ENCODE data around the gene ABCA1. TPM values are rescaled to one million over a fixed set of nuclear protein-coding genes. Genes with fewer than 3 reads are reported as not detected.
"Not testable (repeated sequence)": the region's sequence is repeated elsewhere in the genome, so short reads cannot be mapped to it uniquely, and the experiment has no call there.

The ABCA1 gene
- total RNA-seq, 1 experiment from 2014 or later: 0.04 TPM

GRCh38 chr9:104903609-104904008 lies 24.3 kb downstream of the ABCA1 start:
- H3K27ac ChIP-seq: no peak overlapping the region
- no peak overlapping the region for H3K4me3 ChIP-seq
- no peaks in the 10 kb centered on the region for H3K36me3 ChIP-seq
- H3K27me3 ChIP-seq: no peaks in the 10 kb centered on the region
- H3K9me3 ChIP-seq (replicated peaks): no peaks in the 10 kb centered on the region
- no peak for DNase-seq
- H3K4me1 ChIP-seq: no peaks in the 10 kb centered on the region

GRCh38 chr9:104900871-104901270 lies 27.1 kb downstream of the ABCA1 start:
- DNase-seq: no peak

GRCh38 chr9:104900324-104900723 lies 27.6 kb downstream of the ABCA1 start:
- Histone ChIP-seq H3K27me3 (no peaks in the 10 kb centered on the region), H3K4me3 (no peak overlapping the region), H3K27ac (no peak overlapping the region), H3K36me3 (no peaks in the 10 kb centered on the region), H3K9me3 (replicated peaks) (no peaks in the 10 kb centered on the region), H3K4me1 (0 out of 2 replicates have a peak, but pooled peaks cover 2% of the 10 kb centered on the region)
- DNase-seq: no peak

More at GRCh38 chr9:104900871-104901270, 27.1 kb downstream of the ABCA1 start:
- Histone ChIP-seq H3K36me3 (no peaks in the 10 kb centered on the region), H3K27ac (no peak overlapping the region), H3K4me3 (no peak overlapping the region), H3K9me3 (replicated peaks) (no peaks in the 10 kb centered on the region), H3K4me1 (0 out of 2 replicates have a peak, but pooled peaks cover 2% of the 10 kb centered on the region), H3K27me3 (no peaks in the 10 kb centered on the region)

- H3K9me3 ChIP-seq (replicated peaks): no peaks in the 10 kb centered on the region
- DNase-seq: no peak
- H3K36me3 ChIP-seq: no peaks in the 10 kb centered on the region
- no peaks in the 10 kb centered on the region for H3K27me3 ChIP-seq
- H3K4me3 ChIP-seq: no peak overlapping the region
- H3K27ac ChIP-seq: no peak overlapping the region
- H3K4me1 ChIP-seq: 0 out of 2 replicates have a peak, but pooled peaks cover 2% of the 10 kb centered on the region
Measured at GRCh38 chr9:104899759-104900247, 28.2 kb downstream of the ABCA1 start.

DNA sequence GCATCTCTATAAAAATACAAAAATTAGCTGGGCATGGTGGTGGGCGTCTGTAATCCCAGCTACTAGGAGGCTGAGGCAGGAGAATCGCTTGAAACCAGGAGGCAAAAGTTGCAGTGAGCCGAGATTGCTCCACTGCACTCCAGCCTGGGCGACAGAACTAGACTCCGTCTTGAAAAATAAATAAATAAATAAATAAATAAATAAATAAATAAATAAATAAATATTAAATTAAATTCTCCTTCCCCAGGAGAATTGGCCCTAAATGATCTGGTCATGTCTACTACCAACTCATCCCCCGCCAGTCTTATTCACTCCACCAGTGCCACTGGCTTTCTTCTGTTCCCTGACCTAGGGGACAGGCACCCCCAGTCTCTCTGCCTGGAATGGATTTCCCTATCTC lies 29.6 kb downstream of the ABCA1 start:
- not testable (repeated sequence) for H3K4me3 ChIP-seq; H3K36me3 ChIP-seq; H3K27me3 ChIP-seq; DNase-seq; H3K4me1 ChIP-seq; H3K27ac ChIP-seq; H3K9me3 ChIP-seq (replicated peaks)

GRCh38 chr9:104896131-104896530 lies 31.8 kb downstream of the ABCA1 start:
- no peak overlapping the region for H3K4me3 ChIP-seq
- DNase-seq: no peak
- H3K27me3 ChIP-seq: no peaks in the 10 kb centered on the region
- H3K27ac ChIP-seq: no peak overlapping the region
- 0 out of 2 replicates have a peak, but pooled peaks cover 2% of the 10 kb centered on the region for H3K4me1 ChIP-seq
- no peaks in the 10 kb centered on the region for H3K36me3 ChIP-seq
- H3K9me3 ChIP-seq (replicated peaks): no peaks in the 10 kb centered on the region

GRCh38 chr9:104895572-104895971 lies 32.4 kb downstream of the ABCA1 start:
- no peak overlapping the region for H3K27ac ChIP-seq
- no peaks in the 10 kb centered on the region for H3K36me3 ChIP-seq
- H3K4me3 ChIP-seq: no peak overlapping the region
- no peaks in the 10 kb centered on the region for H3K9me3 ChIP-seq (replicated peaks)
- peak; percentile 31 to 44 for DNase-seq
- no peaks in the 10 kb centered on the region for H3K27me3 ChIP-seq
- 0 out of 2 replicates have a peak, but pooled peaks cover 2% of the 10 kb centered on the region for H3K4me1 ChIP-seq

GRCh38 chr9:104892701-104893100 lies 35.3 kb downstream of the ABCA1 start:
- H3K27me3 ChIP-seq: no peaks in the 10 kb centered on the region
- H3K4me1 ChIP-seq: 0 out of 2 replicates have a peak, but pooled peaks cover 2% of the 10 kb centered on the region
- H3K9me3 ChIP-seq (replicated peaks): no peaks in the 10 kb centered on the region
- H3K4me3 ChIP-seq: no peak overlapping the region
- DNase-seq: no peak
- H3K36me3 ChIP-seq: no peaks in the 10 kb centered on the region
- no peak overlapping the region for H3K27ac ChIP-seq

DNA sequence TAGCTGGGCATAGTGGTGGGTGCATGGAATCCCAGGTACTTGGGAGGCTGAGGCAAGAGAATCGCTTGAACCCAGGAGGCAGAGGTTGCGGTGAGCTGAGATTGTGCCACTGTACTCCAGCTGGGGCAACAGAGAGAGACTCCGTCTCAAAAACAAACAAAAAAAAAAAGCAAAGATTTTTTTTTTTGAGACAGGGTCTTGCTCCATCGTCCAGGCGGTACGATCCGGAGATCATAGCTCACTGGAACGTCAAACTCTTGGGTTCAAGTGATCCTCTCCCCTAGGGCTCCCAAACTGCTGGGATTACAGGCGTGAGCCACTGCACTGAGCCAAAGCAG lies 37.6 kb downstream of the ABCA1 start:
- Histone ChIP-seq H3K4me3 (no peak overlapping the region), H3K36me3 (no peaks in the 10 kb centered on the region), H3K9me3 (replicated peaks) (no peaks in the 10 kb centered on the region), H3K27ac (no peak overlapping the region), H3K4me1 (no peaks in the 10 kb centered on the region), H3K27me3 (no peaks in the 10 kb centered on the region)
- DNase-seq: no peak

DNA sequence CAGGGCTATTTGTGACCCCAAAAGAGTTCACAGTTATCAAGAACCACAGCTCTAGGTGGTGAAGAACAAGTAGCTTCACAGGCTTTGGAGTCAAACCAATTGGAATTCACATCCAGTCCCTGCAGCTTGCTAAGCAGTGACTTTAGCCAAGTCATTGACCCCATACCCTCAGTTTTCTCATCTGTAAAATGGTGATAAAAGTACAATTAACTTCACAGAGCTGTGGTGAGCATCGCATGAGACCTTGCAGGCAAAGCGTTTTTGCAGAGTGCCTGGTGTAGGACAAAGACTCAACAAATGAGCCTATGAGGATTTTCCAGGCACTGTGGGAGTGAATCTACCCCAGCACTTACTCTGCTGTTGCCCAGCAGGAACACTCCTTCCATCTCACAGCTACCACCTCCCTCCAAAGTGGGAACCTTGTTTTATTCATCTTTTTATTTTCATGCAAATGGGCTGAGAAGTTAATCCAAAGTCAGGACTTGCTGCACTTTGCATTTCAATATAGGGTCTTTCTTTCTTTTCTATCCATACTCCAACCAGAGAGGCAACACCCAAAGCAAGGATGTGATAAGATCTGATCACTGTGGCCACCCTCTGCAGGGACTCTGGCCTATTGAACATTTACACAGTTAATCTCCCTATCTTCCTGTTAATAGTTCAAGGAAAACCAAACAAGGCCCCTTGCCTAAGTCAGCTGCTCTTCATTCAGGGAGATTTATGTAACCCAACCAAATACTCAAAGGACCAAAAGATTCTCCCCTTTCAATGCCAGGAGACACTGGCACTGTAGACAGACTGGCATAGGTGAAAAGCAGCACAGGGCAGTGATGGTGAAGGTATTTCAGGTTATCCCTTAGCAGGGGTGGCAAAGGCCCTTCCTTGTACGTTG lies 41.9 kb downstream of the ABCA1 start:
- no peaks in the 10 kb centered on the region; the same call in 1 of the 2 replicates for H3K27me3 ChIP-seq
- H3K27ac ChIP-seq: no peak overlapping the region
- no peak for DNase-seq
- H3K36me3 ChIP-seq: no peaks in the 10 kb centered on the region
- no peaks in the 10 kb centered on the region for H3K4me1 ChIP-seq
- H3K4me3 ChIP-seq: no peak overlapping the region
- H3K9me3 ChIP-seq (replicated peaks): no peaks in the 10 kb centered on the region

DNA sequence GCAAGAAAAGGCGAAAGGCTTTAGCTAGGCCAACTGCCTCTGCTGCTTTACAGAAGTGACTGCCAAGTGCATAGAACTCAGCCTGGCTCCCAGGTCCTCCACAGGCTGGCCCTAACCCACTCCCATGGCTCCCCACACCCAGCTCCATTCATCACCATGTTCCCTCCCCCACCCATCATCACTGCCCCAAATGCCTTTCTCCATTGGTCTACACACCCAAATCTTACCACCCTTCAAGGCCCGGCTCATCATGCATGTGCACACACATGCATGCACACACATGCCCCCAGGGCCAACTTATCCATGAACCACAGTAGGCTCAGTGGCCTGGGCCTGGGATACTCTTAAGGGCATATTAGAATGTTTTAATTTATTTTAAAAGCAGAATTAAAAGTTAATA lies 44.8 kb downstream of the ABCA1 start:
- Histone ChIP-seq H3K4me3 (no peak overlapping the region), H3K27me3 (no peaks in the 10 kb centered on the region; the same call in 1 of the 2 replicates), H3K36me3 (no peaks in the 10 kb centered on the region), H3K9me3 (replicated peaks) (no peaks in the 10 kb centered on the region), H3K27ac (no peak overlapping the region), H3K4me1 (no peaks in the 10 kb centered on the region)
- no peak for DNase-seq

- Histone ChIP-seq H3K9me3 (replicated peaks) (no peaks in the 10 kb centered on the region), H3K27ac (no peak overlapping the region), H3K36me3 (no peaks in the 10 kb centered on the region), H3K4me3 (no peak overlapping the region), H3K4me1 (no peaks in the 10 kb centered on the region), H3K27me3 (no peaks in the 10 kb centered on the region; the same call in 1 of the 2 replicates)
- no peak for DNase-seq
Measured at GRCh38 chr9:104882566-104882965, 45.4 kb downstream of the ABCA1 start.

GRCh38 chr9:104882086-104882485 lies 45.9 kb downstream of the ABCA1 start:
- H3K36me3 ChIP-seq: no peaks in the 10 kb centered on the region
- DNase-seq: no peak

GRCh38 chr9:104879555-104880309 lies 48.2 kb downstream of the ABCA1 start:
- no peaks in the 10 kb centered on the region for H3K4me1 ChIP-seq
- no peak overlapping the region for H3K4me3 ChIP-seq
- DNase-seq: no peak
- H3K27ac ChIP-seq: no peak overlapping the region
- H3K9me3 ChIP-seq (replicated peaks): no peaks in the 10 kb centered on the region
- H3K36me3 ChIP-seq: no peaks in the 10 kb centered on the region
- H3K27me3 ChIP-seq: no peaks in the 10 kb centered on the region; the same call in 1 of the 2 replicates

More at GRCh38 chr9:104882086-104882485, 45.9 kb downstream of the ABCA1 start:
- Histone ChIP-seq H3K27ac (no peak overlapping the region), H3K9me3 (replicated peaks) (no peaks in the 10 kb centered on the region), H3K27me3 (no peaks in the 10 kb centered on the region; the same call in 1 of the 2 replicates), H3K4me3 (no peak overlapping the region), H3K4me1 (no peaks in the 10 kb centered on the region)

DNA sequence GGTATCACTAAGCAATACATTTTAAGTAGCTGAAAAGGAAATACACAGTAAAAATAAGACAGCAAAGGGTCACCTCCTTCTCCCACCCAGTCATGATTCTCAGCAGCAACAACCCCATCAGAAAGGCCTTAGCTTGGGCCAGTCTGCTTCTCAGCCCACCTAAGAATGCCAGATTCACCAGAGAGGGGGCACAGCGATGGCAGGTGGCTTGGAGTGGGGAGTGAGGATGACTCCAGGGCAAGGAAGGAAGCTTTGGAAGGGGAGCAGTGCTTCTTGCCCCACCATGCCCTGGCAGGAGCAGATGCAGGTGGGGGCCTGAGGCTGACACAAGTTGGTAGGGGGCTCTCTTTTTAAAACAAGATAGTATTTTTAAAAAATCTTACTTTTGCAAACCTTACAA lies 51.4 kb downstream of the ABCA1 start:
- DNase-seq: no peak
- no peak overlapping the region for H3K27ac ChIP-seq
- no peak overlapping the region for H3K4me3 ChIP-seq

More for the DNA sequence above, 51.4 kb downstream of the ABCA1 start:
- Histone ChIP-seq H3K9me3 (replicated peaks) (no peaks in the 10 kb centered on the region), H3K36me3 (no peaks in the 10 kb centered on the region), H3K4me1 (no peaks in the 10 kb centered on the region), H3K27me3 (no peaks in the 10 kb centered on the region)

All from SJCRH30 (cell line).